Measurements from ENCODE around the gene SETMAR. TPM values are rescaled to one million over a fixed set of nuclear protein-coding genes. Genes with fewer than 3 reads are reported as not detected.

The SETMAR gene
- polyA plus RNA-seq, 1 experiment: 9.3 TPM

DNA sequence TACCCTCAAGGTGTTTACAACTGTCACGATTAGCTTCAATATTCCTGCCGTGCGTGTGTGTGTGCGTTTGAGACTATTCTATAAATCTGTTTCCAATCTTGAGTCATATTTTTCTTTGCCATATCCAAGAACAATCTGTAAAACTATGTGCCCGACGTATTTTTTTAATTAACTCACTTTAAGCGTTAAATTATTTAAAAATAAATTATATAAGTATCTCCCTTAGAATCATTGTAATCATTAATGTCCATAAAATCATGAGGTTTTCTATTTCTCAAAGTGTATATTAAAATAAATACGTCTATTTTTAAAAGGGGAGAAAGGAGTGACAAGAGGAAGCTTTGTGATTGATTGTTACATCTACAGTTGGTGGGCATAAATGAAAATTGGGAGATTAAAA is 2.9 kb downstream of the SETMAR start:
- H3K27me3 ChIP-seq (ENCODE audit: control insufficient read depth, insufficient read depth, low read length): no peaks in the 10 kb centered on the region
- ChIA-PET CTCF (interaction anchor here (1.3 kb wide), 1 partner anchor 10 kb away, joined by 3 read pairs; no protein-coding TSS in a partner anchor), POLR2A (no interaction called here)
- TF ChIP-seq, protein P1, sequence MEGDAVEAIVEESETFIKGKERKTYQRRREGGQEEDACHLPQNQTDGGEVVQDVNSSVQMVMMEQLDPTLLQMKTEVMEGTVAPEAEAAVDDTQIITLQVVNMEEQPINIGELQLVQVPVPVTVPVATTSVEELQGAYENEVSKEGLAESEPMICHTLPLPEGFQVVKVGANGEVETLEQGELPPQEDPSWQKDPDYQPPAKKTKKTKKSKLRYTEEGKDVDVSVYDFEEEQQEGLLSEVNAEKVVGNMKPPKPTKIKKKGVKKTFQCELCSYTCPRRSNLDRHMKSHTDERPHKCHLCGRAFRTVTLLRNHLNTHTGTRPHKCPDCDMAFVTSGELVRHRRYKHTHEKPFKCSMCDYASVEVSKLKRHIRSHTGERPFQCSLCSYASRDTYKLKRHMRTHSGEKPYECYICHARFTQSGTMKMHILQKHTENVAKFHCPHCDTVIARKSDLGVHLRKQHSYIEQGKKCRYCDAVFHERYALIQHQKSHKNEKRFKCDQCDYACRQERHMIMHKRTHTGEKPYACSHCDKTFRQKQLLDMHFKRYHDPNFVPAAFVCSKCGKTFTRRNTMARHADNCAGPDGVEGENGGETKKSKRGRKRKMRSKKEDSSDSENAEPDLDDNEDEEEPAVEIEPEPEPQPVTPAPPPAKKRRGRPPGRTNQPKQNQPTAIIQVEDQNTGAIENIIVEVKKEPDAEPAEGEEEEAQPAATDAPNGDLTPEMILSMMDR (IDR thresholded peaks at IDR 0.05; ENCODE audit: insufficient read depth, low read depth, low read length): no peak
- H3K4me3 ChIP-seq (ENCODE audit: low read depth, low read length): no peak overlapping the region
- DNase-seq (ENCODE audit: low read depth): no peak
- no peaks in the 10 kb centered on the region; the same call in 1 of the 2 replicates for H3K36me3 ChIP-seq (ENCODE audit: control insufficient read depth, insufficient read depth, low read length)

DNA sequence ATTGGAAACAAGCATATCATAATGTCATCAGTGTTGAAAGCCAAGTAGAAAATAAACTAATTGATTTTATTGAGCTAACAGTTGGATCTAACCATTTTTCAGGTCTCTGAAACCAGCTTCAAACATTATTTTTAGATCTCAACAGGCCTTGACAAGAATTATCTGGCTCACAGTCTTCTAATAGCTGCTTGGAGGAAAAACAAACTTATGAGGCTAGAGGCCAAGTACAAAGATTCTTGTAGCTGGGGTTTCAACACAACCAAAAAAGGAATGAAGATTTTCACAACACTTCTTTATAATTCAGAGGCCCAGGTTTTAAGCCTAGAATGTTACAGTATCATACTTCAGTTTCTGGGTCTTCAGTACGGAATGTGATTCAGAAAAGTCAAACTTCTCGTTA is 3.7 kb downstream of the SETMAR start:
- Histone ChIP-seq H3K36me3 (ENCODE audit: control insufficient read depth, insufficient read depth, low read length) (no peaks in the 10 kb centered on the region; the same call in 1 of the 2 replicates), H3K27me3 (ENCODE audit: control insufficient read depth, insufficient read depth, low read length) (no peaks in the 10 kb centered on the region), H3K4me3 (ENCODE audit: low read depth, low read length) (no peak overlapping the region)
- DNase-seq (ENCODE audit: low read depth): no peak
- TF ChIP-seq, protein P1 (IDR thresholded peaks at IDR 0.05; ENCODE audit: insufficient read depth, low read depth, low read length): no peak
- ChIA-PET POLR2A (no interaction called here), CTCF (interaction anchor here (1.3 kb wide), 1 partner anchor 9 kb away, joined by 3 read pairs; no protein-coding TSS in a partner anchor)

DNA sequence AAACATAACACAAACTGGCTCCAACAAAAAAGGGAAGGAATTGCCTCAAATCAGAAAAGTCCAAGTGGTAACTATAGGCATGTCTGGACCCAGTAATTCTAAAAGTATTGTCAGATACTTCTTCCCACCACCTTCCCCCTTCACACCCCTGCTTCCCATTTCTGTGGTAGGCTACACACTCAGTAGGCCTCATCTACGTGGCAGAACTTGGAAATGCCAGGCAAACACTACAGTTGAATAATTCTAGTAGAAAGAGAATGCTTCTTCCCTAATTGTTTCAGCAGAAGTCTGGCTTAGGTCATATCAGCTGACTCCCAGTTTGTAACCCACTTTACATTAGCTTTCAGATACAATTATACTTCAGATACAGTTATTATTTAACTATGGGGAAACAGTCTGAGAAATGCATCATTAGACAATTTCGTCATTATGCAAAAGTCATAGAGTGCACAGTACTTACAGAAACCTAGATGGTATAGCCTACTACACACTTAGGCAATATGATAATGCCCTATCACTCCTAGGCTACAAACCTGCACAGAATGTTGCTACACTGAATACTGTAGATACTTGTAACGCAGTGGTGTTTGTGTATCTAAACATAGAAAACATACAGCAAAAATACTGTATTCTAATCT is 6.4 kb downstream of the SETMAR start:
- H3K36me3 ChIP-seq (ENCODE audit: control insufficient read depth, insufficient read depth, low read length): no peaks in the 10 kb centered on the region; the same call in 1 of the 2 replicates
- H3K4me3 ChIP-seq (ENCODE audit: low read depth, low read length): no peak overlapping the region
- H3K27me3 ChIP-seq (ENCODE audit: control insufficient read depth, insufficient read depth, low read length): no peaks in the 10 kb centered on the region
- POLR2A ChIA-PET: no interaction called here
- TF ChIP-seq, protein P1 (IDR thresholded peaks at IDR 0.05; ENCODE audit: insufficient read depth, low read depth, low read length): no peak
- CTCF ChIA-PET: interaction anchor here (1.7 kb wide), 1 partner anchor 41 kb away, joined by 3 read pairs; no protein-coding TSS in a partner anchor
- no peak for DNase-seq (ENCODE audit: low read depth)

DNA sequence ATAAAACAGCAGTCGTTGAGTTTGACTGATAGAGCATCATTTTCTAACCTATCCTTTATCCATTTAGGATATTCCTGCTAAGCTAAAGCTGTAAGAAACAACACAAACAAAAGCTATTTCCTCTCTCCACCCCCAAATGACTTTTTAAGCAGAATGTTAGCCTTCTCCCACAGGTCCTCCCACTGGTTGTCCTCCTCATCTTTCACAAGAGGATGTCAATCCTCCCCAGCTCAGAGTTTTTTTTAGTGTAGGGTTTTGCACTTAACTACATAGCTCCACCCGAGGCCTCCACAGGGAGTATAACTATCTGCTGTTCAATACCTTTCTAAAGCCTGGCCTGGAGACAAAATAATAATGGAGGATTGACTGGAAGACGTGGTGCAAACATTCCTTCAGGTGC is 7.8 kb downstream of the SETMAR start:
- POLR2A ChIA-PET: no interaction called here
- no peak overlapping the region for H3K4me3 ChIP-seq (ENCODE audit: low read depth, low read length)
- TF ChIP-seq, protein P1 (IDR thresholded peaks at IDR 0.05; ENCODE audit: insufficient read depth, low read depth, low read length): no peak
- CTCF ChIA-PET: interaction anchor here (0.7 kb wide), 1 partner anchor 323 kb away, joined by 5 read pairs; no protein-coding TSS in a partner anchor
- H3K27me3 ChIP-seq (ENCODE audit: control insufficient read depth, insufficient read depth, low read length): no peaks in the 10 kb centered on the region
- DNase-seq (ENCODE audit: low read depth): no peak
- peaks cover 2% of the 10 kb centered on the region; the same call in 1 of the 2 replicates for H3K36me3 ChIP-seq (ENCODE audit: control insufficient read depth, insufficient read depth, low read length)

DNA sequence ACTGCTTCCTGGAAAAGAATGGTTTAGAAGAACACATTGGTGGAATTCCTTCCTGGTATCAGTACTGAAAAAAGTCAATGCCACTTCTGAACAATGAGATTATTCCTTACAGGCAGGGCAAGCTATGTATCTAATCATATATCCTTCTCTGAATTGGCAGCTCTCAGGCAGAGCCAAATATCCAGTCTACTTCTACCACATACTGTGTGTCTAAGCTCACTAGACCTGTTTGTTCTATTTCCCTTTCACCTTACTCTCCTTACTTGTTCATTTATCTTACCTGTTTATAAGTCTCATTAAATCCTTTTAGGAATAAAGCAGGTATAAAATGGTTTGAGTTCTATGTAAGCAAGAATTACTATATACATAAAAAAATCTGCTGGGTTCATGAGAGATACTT is 8.3 kb downstream of the SETMAR start:
- ChIA-PET CTCF (interaction anchor here (0.7 kb wide), 1 partner anchor 322 kb away, joined by 5 read pairs; no protein-coding TSS in a partner anchor), POLR2A (no interaction called here)
- Histone ChIP-seq H3K36me3 (ENCODE audit: control insufficient read depth, insufficient read depth, low read length) (peaks cover 2% of the 10 kb centered on the region; the same call in 1 of the 2 replicates), H3K4me3 (ENCODE audit: low read depth, low read length) (no peak overlapping the region), H3K27me3 (ENCODE audit: control insufficient read depth, insufficient read depth, low read length) (no peaks in the 10 kb centered on the region)
- TF ChIP-seq, protein P1 (IDR thresholded peaks at IDR 0.05; ENCODE audit: insufficient read depth, low read depth, low read length): no peak
- DNase-seq (ENCODE audit: low read depth): no peak

All from BJ (cell line).